Measurements from ENCODE around the gene DVL2. TPM values are rescaled to one million over a fixed set of nuclear protein-coding genes. Genes with fewer than 3 reads are reported as not detected.

DVL2 gene
- total RNA-seq, 2 donors from 2014 or later: 37.0 to 46.9 TPM

- no peaks in the 10 kb centered on the region for H3K9me3 ChIP-seq (ENCODE audit: control insufficient read depth, low read length, poor library complexity, severe bottlenecking)
- no peak for DNase-seq
- H3K4me1 Mint-ChIP-seq: peaks cover 56% of the 10 kb centered on the region
- H3K4me3 Mint-ChIP-seq: peak overlapping the region; percentile 84
- H3K27me3 Mint-ChIP-seq: peaks cover 2% of the 10 kb centered on the region
- peak overlapping the region; percentile 73 for H3K27ac Mint-ChIP-seq
- no peak for ATAC-seq
- H3K36me3 Mint-ChIP-seq (ENCODE audit: low read depth): no peaks in the 10 kb centered on the region
These were observed 17.0 kb downstream of the DVL2 start for GRCh38 chr17:7217113-7217987.

DNA sequence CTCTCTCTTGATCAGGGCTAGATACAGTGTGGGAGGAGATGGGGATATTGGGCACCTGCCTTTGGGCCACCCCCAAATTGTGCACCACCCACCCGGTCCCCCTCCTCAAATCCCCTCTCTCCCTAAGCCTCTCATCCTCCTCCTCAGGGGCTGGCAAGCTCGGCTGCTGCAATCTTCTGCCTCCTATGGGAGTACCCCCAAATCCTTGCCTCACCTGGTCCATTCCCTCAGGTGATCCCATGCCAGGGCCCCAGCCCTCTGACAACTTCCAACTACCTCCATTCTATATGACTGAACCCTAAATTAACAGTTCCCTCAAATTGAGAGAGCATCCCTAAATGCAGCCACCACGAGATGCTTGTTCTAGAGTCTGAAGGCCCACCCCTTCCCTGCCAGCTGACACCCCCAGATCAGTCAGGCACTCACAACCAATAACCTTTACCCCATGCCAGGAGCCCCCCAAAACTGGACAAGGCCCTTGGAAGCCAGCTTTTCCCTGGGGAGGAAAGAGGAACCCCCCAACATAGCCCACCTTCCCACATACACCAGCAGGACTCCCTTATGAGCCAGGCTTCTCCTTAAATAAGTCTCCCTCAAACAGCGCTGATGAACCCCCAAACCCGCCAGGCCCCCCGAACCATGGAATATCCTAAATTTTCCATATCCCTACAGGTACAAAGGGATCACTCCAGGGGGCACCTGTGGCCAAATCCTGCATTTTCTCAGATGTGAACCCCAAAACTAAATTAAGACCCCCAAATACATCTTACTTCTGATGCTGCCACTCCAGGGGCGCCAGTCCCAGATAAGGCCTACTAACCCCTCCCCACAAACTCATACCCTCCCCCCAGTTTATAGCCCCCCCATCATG, 17.8 kb downstream of the DVL2 start:
- Mint-ChIP-seq H3K36me3 (ENCODE audit: low read depth) (no peaks in the 10 kb centered on the region), H3K4me3 (peak overlapping the region; percentile 82), H3K27ac (peak overlapping the region; percentile 86), H3K27me3 (peaks cover 8% of the 10 kb centered on the region), H3K4me1 (peaks cover 62% of the 10 kb centered on the region)
- H3K9me3 ChIP-seq (ENCODE audit: control insufficient read depth, low read length, poor library complexity, severe bottlenecking): no peaks in the 10 kb centered on the region
- ATAC-seq (no peak), DNase-seq (no peak)

GRCh38 chr17:7215652-7216180, 18.6 kb downstream of the DVL2 start:
- Mint-ChIP-seq H3K27me3 (peaks cover 8% of the 10 kb centered on the region), H3K36me3 (ENCODE audit: low read depth) (no peaks in the 10 kb centered on the region), H3K27ac (peak overlapping the region; percentile 86), H3K4me3 (peak overlapping the region; percentile 93), H3K4me1 (peaks cover 54% of the 10 kb centered on the region)
- no peaks in the 10 kb centered on the region for H3K9me3 ChIP-seq (ENCODE audit: control insufficient read depth, low read length, poor library complexity, severe bottlenecking)
- DNase-seq: no peak
- no peak for ATAC-seq

GRCh38 chr17:7215136-7215638, 19.1 kb downstream of the DVL2 start:
- ATAC-seq: no peak
- no peak for DNase-seq
- H3K9me3 ChIP-seq (ENCODE audit: control insufficient read depth, low read length, poor library complexity, severe bottlenecking): no peaks in the 10 kb centered on the region
- Mint-ChIP-seq H3K4me1 (peaks cover 54% of the 10 kb centered on the region), H3K27me3 (peaks cover 8% of the 10 kb centered on the region), H3K36me3 (ENCODE audit: low read depth) (no peaks in the 10 kb centered on the region), H3K27ac (peak overlapping the region; percentile 99), H3K4me3 (peak overlapping the region; percentile 93)

- Mint-ChIP-seq H3K4me3 (peak overlapping the region; percentile 93), H3K4me1 (peaks cover 53% of the 10 kb centered on the region), H3K36me3 (ENCODE audit: low read depth) (no peaks in the 10 kb centered on the region), H3K27ac (peak overlapping the region; percentile 99), H3K27me3 (peaks cover 8% of the 10 kb centered on the region)
- ATAC-seq (peak; percentile 82), DNase-seq (peak; percentile 98 to 99 (median 99))
- no peaks in the 10 kb centered on the region for H3K9me3 ChIP-seq (ENCODE audit: control insufficient read depth, low read length, poor library complexity, severe bottlenecking)
These were observed 19.8 kb downstream of the DVL2 start for GRCh38 chr17:7214300-7215135.

DNA sequence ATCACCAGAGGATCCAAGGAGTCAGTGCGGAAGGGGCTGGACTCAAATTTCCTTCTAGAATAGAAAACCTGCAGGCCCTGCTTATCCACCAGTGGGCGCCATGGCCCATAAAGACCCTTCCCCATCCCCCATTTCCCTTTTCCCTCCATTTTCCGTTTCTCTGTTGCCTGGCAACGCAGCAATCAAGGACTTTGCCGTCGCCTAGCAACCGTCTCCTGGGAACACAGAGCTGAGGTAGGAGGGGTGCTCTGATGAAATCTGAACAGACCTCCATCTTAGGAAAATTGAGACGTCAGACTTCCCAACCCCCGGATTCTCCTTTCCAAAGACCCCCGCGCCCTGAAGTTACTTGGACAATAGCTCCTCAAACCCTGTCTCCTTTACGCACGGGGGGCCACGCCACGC, 20.4 kb downstream of the DVL2 start:
- H3K4me1 Mint-ChIP-seq: peaks cover 48% of the 10 kb centered on the region
- ATAC-seq (peak; percentile 19), DNase-seq (peak; percentile 54 to 70 (median 69))
- no peaks in the 10 kb centered on the region for H3K9me3 ChIP-seq (ENCODE audit: control insufficient read depth, low read length, poor library complexity, severe bottlenecking)
- no peaks in the 10 kb centered on the region for H3K36me3 Mint-ChIP-seq (ENCODE audit: low read depth)
- peaks cover 8% of the 10 kb centered on the region for H3K27me3 Mint-ChIP-seq
- H3K4me3 Mint-ChIP-seq: peak overlapping the region; percentile 93
- H3K27ac Mint-ChIP-seq: peak overlapping the region; percentile 99

GRCh38 chr17:7211491-7212273, 22.6 kb downstream of the DVL2 start:
- Mint-ChIP-seq H3K27ac (peak overlapping the region; percentile 89), H3K4me3 (peak overlapping the region; percentile 7), H3K4me1 (peaks cover 48% of the 10 kb centered on the region), H3K27me3 (peaks cover 8% of the 10 kb centered on the region), H3K36me3 (ENCODE audit: low read depth) (no peaks in the 10 kb centered on the region)
- ATAC-seq (no peak), DNase-seq (no peak)
- no peaks in the 10 kb centered on the region for H3K9me3 ChIP-seq (ENCODE audit: control insufficient read depth, low read length, poor library complexity, severe bottlenecking)

GRCh38 chr17:7208754-7209460, 25.4 kb downstream of the DVL2 start:
- Mint-ChIP-seq H3K27me3 (peaks cover 8% of the 10 kb centered on the region), H3K4me1 (peaks cover 54% of the 10 kb centered on the region), H3K4me3 (no peak overlapping the region), H3K36me3 (ENCODE audit: low read depth) (no peaks in the 10 kb centered on the region), H3K27ac (peak overlapping the region; percentile 85)
- DNase-seq: no peak
- ATAC-seq: no peak
- no peaks in the 10 kb centered on the region for H3K9me3 ChIP-seq (ENCODE audit: control insufficient read depth, low read length, poor library complexity, severe bottlenecking)

DNA sequence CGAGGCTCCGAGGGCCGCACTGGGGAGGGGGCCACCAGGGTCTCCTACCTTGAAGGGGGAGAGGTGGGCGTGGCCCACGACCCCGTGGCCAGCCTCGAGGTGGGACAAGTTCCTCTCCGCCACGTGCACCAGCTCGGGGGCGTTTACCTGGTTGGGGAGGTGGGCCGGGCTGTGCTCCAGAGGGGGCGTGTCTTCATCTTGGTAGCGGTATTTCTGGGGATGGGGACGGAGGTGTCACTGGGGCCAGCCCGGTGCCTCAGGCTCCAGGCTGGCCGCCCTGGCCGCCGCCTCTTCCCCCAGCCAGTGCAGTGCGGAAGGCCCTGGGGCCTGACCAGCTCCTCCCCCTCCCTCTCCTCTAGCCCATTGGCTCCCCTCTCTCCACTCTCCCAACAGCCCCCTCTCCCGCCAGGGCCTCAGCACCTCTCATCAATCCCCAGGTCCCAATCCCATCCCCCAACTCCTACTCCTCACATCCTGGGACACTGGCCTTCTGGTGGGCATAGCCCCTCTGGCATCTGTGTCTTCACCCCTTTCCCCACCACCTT, 26.2 kb downstream of the DVL2 start:
- no peak for DNase-seq
- no peaks in the 10 kb centered on the region for H3K9me3 ChIP-seq (ENCODE audit: control insufficient read depth, low read length, poor library complexity, severe bottlenecking)
- Mint-ChIP-seq H3K27ac (peak overlapping the region; percentile 100), H3K36me3 (ENCODE audit: low read depth) (no peaks in the 10 kb centered on the region), H3K27me3 (peaks cover 8% of the 10 kb centered on the region), H3K4me3 (no peak overlapping the region), H3K4me1 (peaks cover 50% of the 10 kb centered on the region)
- no peak for ATAC-seq

- DNase-seq (no peak), ATAC-seq (no peak)
- Mint-ChIP-seq H3K27me3 (peaks cover 6% of the 10 kb centered on the region), H3K27ac (peak overlapping the region; percentile 100), H3K4me1 (peaks cover 50% of the 10 kb centered on the region), H3K36me3 (ENCODE audit: low read depth) (no peaks in the 10 kb centered on the region), H3K4me3 (no peak overlapping the region)
- H3K9me3 ChIP-seq (ENCODE audit: control insufficient read depth, low read length, poor library complexity, severe bottlenecking): no peaks in the 10 kb centered on the region
These were observed 27.0 kb downstream of the DVL2 start for GRCh38 chr17:7207120-7208001.

Measured in T-helper 17 cell (primary cell).